ENCODE data around the gene MED16. TPM values are rescaled to one million over a fixed set of nuclear protein-coding genes. Genes with fewer than 3 reads are reported as not detected.

MED16 gene
- total RNA-seq, 1 donor from 2014 or later = 51.8 TPM

GRCh38 chr19:876089-876488 lies 16.9 kb downstream of the MED16 start:
- no peak overlapping the region for H3K27ac ChIP-seq
- peaks cover 35% of the 10 kb centered on the region for H3K36me3 ChIP-seq
- ATAC-seq (no peak), DNase-seq (no peak)
- H3K27me3 ChIP-seq = no peaks in the 10 kb centered on the region
- no peaks in the 10 kb centered on the region for H3K9me3 ChIP-seq
- no peak for TF ChIP-seq CTCF (IDR thresholded peaks at IDR 0.05)
- H3K4me1 ChIP-seq = peaks cover 8% of the 10 kb centered on the region
- no peak overlapping the region for H3K4me3 ChIP-seq
- intact Hi-C loops (cut with DNase I) = no loop called here

GRCh38 chr19:875265-875879 lies 17.6 kb downstream of the MED16 start:
- H3K4me3 ChIP-seq = no peak overlapping the region
- peaks cover 29% of the 10 kb centered on the region for H3K36me3 ChIP-seq
- TF ChIP-seq CTCF (IDR thresholded peaks at IDR 0.05) = no peak
- no peaks in the 10 kb centered on the region for H3K27me3 ChIP-seq
- peak; percentile 61 for DNase-seq
- no peak overlapping the region for H3K27ac ChIP-seq
- intact Hi-C loops (cut with DNase I) = no loop called here
- H3K9me3 ChIP-seq = no peaks in the 10 kb centered on the region
- peaks cover 9% of the 10 kb centered on the region for H3K4me1 ChIP-seq
- no peak for ATAC-seq

- Histone ChIP-seq H3K9me3 (no peaks in the 10 kb centered on the region), H3K36me3 (peaks cover 23% of the 10 kb centered on the region), H3K4me1 (peaks cover 16% of the 10 kb centered on the region), H3K4me3 (no peak overlapping the region), H3K27ac (no peak overlapping the region), H3K27me3 (no peaks in the 10 kb centered on the region)
- intact Hi-C loops (cut with DNase I) = no loop called here
- DNase-seq (no peak), ATAC-seq (no peak)
- no peak for TF ChIP-seq CTCF (IDR thresholded peaks at IDR 0.05)
Measured at GRCh38 chr19:873561-874041, 19.4 kb downstream of the MED16 start.

- Histone ChIP-seq H3K9me3 (no peaks in the 10 kb centered on the region), H3K36me3 (peaks cover 27% of the 10 kb centered on the region), H3K27ac (no peak overlapping the region), H3K4me3 (no peak overlapping the region), H3K27me3 (no peaks in the 10 kb centered on the region), H3K4me1 (peaks cover 16% of the 10 kb centered on the region)
- peak; percentile 81 for DNase-seq
- ATAC-seq = peak; percentile 72
- intact Hi-C loops (cut with DNase I) = no loop called here
- no peak for TF ChIP-seq CTCF (IDR thresholded peaks at IDR 0.05)
Measured at GRCh38 chr19:873084-873483, 19.9 kb downstream of the MED16 start.

GRCh38 chr19:872266-872951 lies 20.6 kb downstream of the MED16 start:
- H3K36me3 ChIP-seq = peaks cover 31% of the 10 kb centered on the region
- H3K27ac ChIP-seq = peak overlapping the region; percentile 86
- intact Hi-C loops (cut with DNase I) = no loop called here
- H3K4me3 ChIP-seq = peak overlapping the region; percentile 34
- peaks cover 16% of the 10 kb centered on the region for H3K4me1 ChIP-seq
- ATAC-seq (peak; percentile 82), DNase-seq (peak; percentile 87)
- TF ChIP-seq CTCF (IDR thresholded peaks at IDR 0.05) = no peak
- H3K9me3 ChIP-seq = no peaks in the 10 kb centered on the region
- no peaks in the 10 kb centered on the region for H3K27me3 ChIP-seq

All from upper lobe of right lung (tissue), 1 donor.